ENCODE results near the gene MGST2.

MGST2 gene

DNA sequence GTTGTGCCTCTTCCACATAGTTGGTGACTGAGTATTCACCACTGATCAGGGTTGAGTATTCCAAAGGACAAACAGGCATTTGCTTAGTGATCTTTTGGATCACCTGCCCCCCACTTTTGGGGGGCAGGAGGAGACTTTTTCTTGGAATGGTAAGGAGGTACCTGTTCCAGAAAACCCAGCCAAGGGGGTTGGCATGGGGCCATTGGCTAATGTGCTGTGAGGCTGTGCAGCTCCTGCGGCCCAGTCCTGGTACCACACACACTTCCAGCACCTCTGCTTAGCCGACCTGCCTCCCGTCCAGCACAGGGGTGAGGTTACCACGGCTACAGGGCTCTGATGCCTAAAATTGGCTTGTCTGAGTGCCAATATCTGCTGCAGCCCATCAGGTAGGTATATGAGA, 40.1 kb upstream of the MGST2 start:
- no peaks in the 10 kb centered on the region for H3K4me1 ChIP-seq (ENCODE audit: control insufficient read depth, low read length)
- H3K36me3 ChIP-seq (ENCODE audit: control insufficient read depth, low read length) = no peaks in the 10 kb centered on the region
- H3K9me2 ChIP-seq (replicated peaks; ENCODE audit: control insufficient read depth, low read length) = no peaks in the 10 kb centered on the region
- H3K27ac ChIP-seq (ENCODE audit: low read depth, low read length) = no peak overlapping the region
- no peak overlapping the region for H3K4me2 ChIP-seq (ENCODE audit: low read length)
- H3K27me3 ChIP-seq (ENCODE audit: control insufficient read depth, low read length) = peaks cover 12% of the 10 kb centered on the region
- no peaks in the 10 kb centered on the region for H3F3A ChIP-seq (ENCODE audit: control insufficient read depth, insufficient read depth)
- no peak overlapping the region for H3K4me3 ChIP-seq (ENCODE audit: low read length)
- no peaks in the 10 kb centered on the region for H3K79me2 ChIP-seq (ENCODE audit: control insufficient read depth, low read length)
- no peaks in the 10 kb centered on the region for H4K20me1 ChIP-seq (ENCODE audit: control insufficient read depth, insufficient read depth, low read depth, low read length)
- no peak for TF ChIP-seq EZH2phosphoT487 (IDR thresholded peaks at IDR 0.05; ENCODE audit: borderline replicate concordance, low read length)
- no peak for TF ChIP-seq CTCF (IDR thresholded peaks at IDR 0.05; ENCODE audit: low read depth, low read length, poor library complexity, severe bottlenecking)
- H3K9me3 ChIP-seq (ENCODE audit: control insufficient read depth, insufficient read depth, low read length) = no peaks in the 10 kb centered on the region

DNA sequence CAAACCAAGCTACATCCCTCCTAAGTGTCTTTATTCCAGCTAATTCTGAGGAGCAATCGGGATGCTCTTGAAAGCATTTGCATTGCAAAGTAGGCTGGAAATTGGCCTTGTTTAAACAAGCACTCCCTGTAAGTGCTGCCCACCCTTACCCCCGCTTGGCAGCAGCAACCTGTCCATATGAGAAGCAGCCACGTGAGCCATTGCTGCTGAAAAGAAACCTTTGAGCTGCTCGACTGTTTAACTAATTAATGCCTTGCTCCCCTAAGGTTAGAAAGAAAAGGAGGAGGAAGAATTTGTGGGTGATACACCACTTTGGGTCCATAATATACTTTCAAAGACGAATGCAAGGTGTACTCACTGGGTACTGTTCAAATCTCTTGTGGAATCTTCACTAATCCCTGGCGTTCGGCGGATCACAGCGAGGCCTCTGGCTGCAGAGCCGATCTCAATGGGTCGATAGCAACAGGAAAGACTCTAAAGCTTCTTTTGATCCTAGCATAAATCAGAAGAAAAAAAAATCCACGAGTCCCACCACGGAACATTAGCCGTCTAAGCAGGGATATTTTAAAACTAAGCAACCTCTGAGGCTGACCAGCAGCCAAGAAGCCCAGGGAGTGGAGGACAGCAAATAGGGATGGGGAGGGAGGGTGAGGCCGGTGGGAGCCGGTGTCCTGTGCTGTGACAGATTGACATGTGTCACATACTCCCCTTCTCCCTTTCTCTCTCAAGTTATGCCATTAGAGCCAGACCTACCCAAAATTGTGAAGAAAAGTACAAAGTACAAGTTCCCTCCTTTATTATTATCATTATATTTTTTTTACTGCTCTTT, 37.2 kb upstream of the MGST2 start:
- Histone ChIP-seq H3K4me2 (ENCODE audit: low read length) (no peak overlapping the region), H3K4me1 (ENCODE audit: control insufficient read depth, low read length) (no peaks in the 10 kb centered on the region), H3K9me3 (ENCODE audit: control insufficient read depth, insufficient read depth, low read length) (no peaks in the 10 kb centered on the region), H3K27ac (ENCODE audit: low read depth, low read length) (no peak overlapping the region), H3K27me3 (ENCODE audit: control insufficient read depth, low read length) (peaks cover 19% of the 10 kb centered on the region), H3F3A (ENCODE audit: control insufficient read depth, insufficient read depth) (no peaks in the 10 kb centered on the region), H3K79me2 (ENCODE audit: control insufficient read depth, low read length) (no peaks in the 10 kb centered on the region), H4K20me1 (ENCODE audit: control insufficient read depth, insufficient read depth, low read depth, low read length) (no peaks in the 10 kb centered on the region), H3K4me3 (ENCODE audit: low read length) (no peak overlapping the region), H3K9me2 (replicated peaks; ENCODE audit: control insufficient read depth, low read length) (no peaks in the 10 kb centered on the region), H3K36me3 (ENCODE audit: control insufficient read depth, low read length) (no peaks in the 10 kb centered on the region)
- TF ChIP-seq CTCF (IDR thresholded peaks at IDR 0.05; ENCODE audit: low read depth, low read length, poor library complexity, severe bottlenecking) (no peak), EZH2phosphoT487 (IDR thresholded peaks at IDR 0.05; ENCODE audit: borderline replicate concordance, low read length) (no peak)

- no peaks in the 10 kb centered on the region for H3K4me1 ChIP-seq (ENCODE audit: control insufficient read depth, low read length)
- H3K4me2 ChIP-seq (ENCODE audit: low read length) = no peak overlapping the region
- no peak overlapping the region for H3K27ac ChIP-seq (ENCODE audit: low read depth, low read length)
- no peaks in the 10 kb centered on the region for H3K36me3 ChIP-seq (ENCODE audit: control insufficient read depth, low read length)
- H3K9me3 ChIP-seq (ENCODE audit: control insufficient read depth, insufficient read depth, low read length) = no peaks in the 10 kb centered on the region
- H3F3A ChIP-seq (ENCODE audit: control insufficient read depth, insufficient read depth) = no peaks in the 10 kb centered on the region
- H4K20me1 ChIP-seq (ENCODE audit: control insufficient read depth, insufficient read depth, low read depth, low read length) = no peaks in the 10 kb centered on the region
- TF ChIP-seq CTCF (IDR thresholded peaks at IDR 0.05; ENCODE audit: low read depth, low read length, poor library complexity, severe bottlenecking) = no peak
- no peak for TF ChIP-seq EZH2phosphoT487 (IDR thresholded peaks at IDR 0.05; ENCODE audit: borderline replicate concordance, low read length)
- H3K79me2 ChIP-seq (ENCODE audit: control insufficient read depth, low read length) = no peaks in the 10 kb centered on the region
- peaks cover 17% of the 10 kb centered on the region for H3K27me3 ChIP-seq (ENCODE audit: control insufficient read depth, low read length)
- H3K4me3 ChIP-seq (ENCODE audit: low read length) = no peak overlapping the region
- no peaks in the 10 kb centered on the region for H3K9me2 ChIP-seq (replicated peaks; ENCODE audit: control insufficient read depth, low read length)
Measured at GRCh38 chr4:139629436-139630125, 36.0 kb upstream of the MGST2 start.

All from DOHH2 (cell line).